ENCODE measurements around the gene SRSF2. TPM values are rescaled to one million over a fixed set of nuclear protein-coding genes. Genes with fewer than 3 reads are reported as not detected.
A peak's percentile ranks its signal among the peaks of the same experiment; 100 is the strongest.

The SRSF2 gene
- total and polyA plus RNA-seq, 4 experiments from 2014 or later = 67.6 to 330 (median 219) TPM

- CTCF ChIA-PET (ENCODE audit: partially characterized antibody) = interaction anchor here (1.3 kb wide), 1 partner anchor 165 kb away, joined by 5 read pairs; no protein-coding TSS in a partner anchor
- Mint-ChIP-seq H3K27ac (peak overlapping the region in 1 of 7 donors; percentile 72), H3K4me1 (no peaks in the 10 kb centered on the region), H3K4me3 (no peak overlapping the region), H3K27me3 (peaks cover 0 to 3% of the 10 kb centered on the region in 2 donors), H3K9me3 (no peaks in the 10 kb centered on the region), H3K36me3 (no peaks in the 10 kb centered on the region)
- no peak for DNase-seq
- Histone ChIP-seq H3K4me3 (ENCODE audit: low read length in 2 of 2) (no peak overlapping the region), H3K4me1 (ENCODE audit: insufficient read depth, low read length) (peaks cover 5% of the 10 kb centered on the region), H3K27me3 (ENCODE audit: insufficient read depth, low read length) (no peaks in the 10 kb centered on the region), H3K27ac (ENCODE audit: low read depth, low read length) (no peak overlapping the region), H3K9me3 (ENCODE audit: control insufficient read depth in 1 of 2, low read length in 2 of 2) (no peaks in the 10 kb centered on the region), H3K36me3 (ENCODE audit: insufficient read depth, low read length) (no peaks in the 10 kb centered on the region)
- POLR2A ChIA-PET (ENCODE audit: partially characterized antibody) = no interaction called here
- intact Hi-C loops (cut with micrococcal nuclease) = no loop called here
These were observed 49.6 kb downstream of the SRSF2 start for GRCh38 chr17:76687298-76688164.

- Mint-ChIP-seq H3K9me3 (no peaks in the 10 kb centered on the region), H3K4me3 (no peak overlapping the region), H3K36me3 (no peaks in the 10 kb centered on the region), H3K27ac (no peak overlapping the region), H3K4me1 (peaks cover 3 to 8% (median 4%) of the 10 kb centered on the region in 4 donors), H3K27me3 (peaks cover 0 to 3% of the 10 kb centered on the region in 2 donors)
- H3K27ac ChIP-seq (ENCODE audit: low read depth, low read length) = no peak overlapping the region
- POLR2A ChIA-PET (ENCODE audit: partially characterized antibody) = no interaction called here
- no peaks in the 10 kb centered on the region for H3K27me3 ChIP-seq (ENCODE audit: insufficient read depth, low read length)
- H3K9me3 ChIP-seq (ENCODE audit: control insufficient read depth in 1 of 2, low read length in 2 of 2) = no peaks in the 10 kb centered on the region
- CTCF ChIA-PET (ENCODE audit: partially characterized antibody) = interaction anchor here (1.3 kb wide), 1 partner anchor 164 kb away, joined by 5 read pairs; no protein-coding TSS in a partner anchor
- intact Hi-C loops (cut with micrococcal nuclease) = no loop called here
- no peak overlapping the region for H3K4me3 ChIP-seq (ENCODE audit: low read length in 2 of 2)
- H3K4me1 ChIP-seq (ENCODE audit: insufficient read depth, low read length) = peaks cover 13% of the 10 kb centered on the region
- DNase-seq = no peak
- H3K36me3 ChIP-seq (ENCODE audit: insufficient read depth, low read length) = no peaks in the 10 kb centered on the region
These were observed 50.4 kb downstream of the SRSF2 start for GRCh38 chr17:76686538-76687297.

GRCh38 chr17:76685846-76686245 lies 51.3 kb downstream of the SRSF2 start:
- DNase-seq = no peak
- POLR2A ChIA-PET (ENCODE audit: partially characterized antibody) = interaction anchor here (1.1 to 1.9 kb wide), 2 partner anchors 128 to 163 kb away, joined by 3 to 7 read pairs; no protein-coding TSS in a partner anchor
- H3K36me3 Mint-ChIP-seq = no peaks in the 10 kb centered on the region
- H3K4me3 Mint-ChIP-seq = no peak overlapping the region
- peaks cover 8 to 16% (median 10%) of the 10 kb centered on the region in 4 donors for H3K4me1 Mint-ChIP-seq
- no peak overlapping the region for H3K27ac Mint-ChIP-seq
- Histone ChIP-seq H3K36me3 (ENCODE audit: insufficient read depth, low read length) (no peaks in the 10 kb centered on the region), H3K4me1 (ENCODE audit: insufficient read depth, low read length) (peaks cover 22% of the 10 kb centered on the region), H3K27ac (ENCODE audit: low read depth, low read length) (no peak overlapping the region), H3K4me3 (ENCODE audit: low read length in 2 of 2) (no peak overlapping the region), H3K9me3 (ENCODE audit: control insufficient read depth in 1 of 2, low read length in 2 of 2) (no peaks in the 10 kb centered on the region), H3K27me3 (ENCODE audit: insufficient read depth, low read length) (no peaks in the 10 kb centered on the region)
- peaks cover 0 to 3% of the 10 kb centered on the region in 2 donors for H3K27me3 Mint-ChIP-seq
- intact Hi-C loops (cut with micrococcal nuclease) = no loop called here
- CTCF ChIA-PET (ENCODE audit: partially characterized antibody) = interaction anchor here (1.3 kb wide), 1 partner anchor 164 kb away, joined by 3 read pairs; no protein-coding TSS in a partner anchor
- H3K9me3 Mint-ChIP-seq = no peaks in the 10 kb centered on the region

GRCh38 chr17:76685366-76685765 lies 51.8 kb downstream of the SRSF2 start:
- H3K4me1 Mint-ChIP-seq = peaks cover 8 to 16% (median 11%) of the 10 kb centered on the region in 4 donors
- no peak overlapping the region for H3K27ac Mint-ChIP-seq
- no peaks in the 10 kb centered on the region for H3K9me3 Mint-ChIP-seq
- ChIA-PET POLR2A (ENCODE audit: partially characterized antibody) (interaction anchor here (1.1 to 1.9 kb wide), 2 partner anchors 127 to 162 kb away, joined by 3 to 7 read pairs; no protein-coding TSS in a partner anchor), CTCF (ENCODE audit: partially characterized antibody) (interaction anchor here (1.3 to 1.8 kb wide), 2 partner anchors 127 to 163 kb away, joined by 3 to 8 read pairs; no protein-coding TSS in a partner anchor)
- peaks cover 0 to 3% of the 10 kb centered on the region in 2 donors for H3K27me3 Mint-ChIP-seq
- peaks cover 24% of the 10 kb centered on the region for H3K4me1 ChIP-seq (ENCODE audit: insufficient read depth, low read length)
- no peaks in the 10 kb centered on the region for H3K27me3 ChIP-seq (ENCODE audit: insufficient read depth, low read length)
- no peaks in the 10 kb centered on the region for H3K36me3 ChIP-seq (ENCODE audit: insufficient read depth, low read length)
- no peak overlapping the region for H3K4me3 ChIP-seq (ENCODE audit: low read length in 2 of 2)
- no peak overlapping the region for H3K27ac ChIP-seq (ENCODE audit: low read depth, low read length)
- DNase-seq = no peak
- intact Hi-C loops (cut with micrococcal nuclease) = no loop called here
- H3K9me3 ChIP-seq (ENCODE audit: control insufficient read depth in 1 of 2, low read length in 2 of 2) = no peaks in the 10 kb centered on the region
- no peaks in the 10 kb centered on the region for H3K36me3 Mint-ChIP-seq
- H3K4me3 Mint-ChIP-seq = no peak overlapping the region

GRCh38 chr17:76684756-76685155 lies 52.4 kb downstream of the SRSF2 start:
- intact Hi-C loops (cut with micrococcal nuclease) = loop anchor here (5.0 kb wide), 1 partner anchor 42 kb away; the partner anchor contains the start of gene ST6GALNAC1
- H3K27me3 Mint-ChIP-seq = peaks cover 0 to 3% of the 10 kb centered on the region in 2 donors
- H3K4me1 Mint-ChIP-seq = peaks cover 8 to 16% (median 11%) of the 10 kb centered on the region in 4 donors
- Histone ChIP-seq H3K4me1 (ENCODE audit: insufficient read depth, low read length) (peaks cover 24% of the 10 kb centered on the region), H3K27me3 (ENCODE audit: insufficient read depth, low read length) (no peaks in the 10 kb centered on the region), H3K27ac (ENCODE audit: low read depth, low read length) (no peak overlapping the region), H3K9me3 (ENCODE audit: control insufficient read depth in 1 of 2, low read length in 2 of 2) (no peaks in the 10 kb centered on the region), H3K36me3 (ENCODE audit: insufficient read depth, low read length) (no peaks in the 10 kb centered on the region), H3K4me3 (ENCODE audit: low read length in 2 of 2) (no peak overlapping the region)
- POLR2A ChIA-PET (ENCODE audit: partially characterized antibody) = interaction anchor here (1.9 kb wide), 1 partner anchor 127 kb away, joined by 7 read pairs; no protein-coding TSS in a partner anchor
- CTCF ChIA-PET (ENCODE audit: partially characterized antibody) = interaction anchor here (1.2 to 5.2 kb wide), 4 partner anchors 29 to 163 kb away, joined by 3 to 78 read pairs (median 6); no protein-coding TSS in a partner anchor
- no peak overlapping the region for H3K4me3 Mint-ChIP-seq
- H3K9me3 Mint-ChIP-seq = no peaks in the 10 kb centered on the region
- H3K27ac Mint-ChIP-seq = no peak overlapping the region
- DNase-seq = no peak
- H3K36me3 Mint-ChIP-seq = no peaks in the 10 kb centered on the region

Small RNA genes lying within 50 kb of the gene (microRNA-seq; reads per million reads assigned to microRNA genes)
- gene MIR636 (ENCODE audit: borderline microRNAs expressed, borderline number of aligned reads, borderline replicate concordance) = 0.72 reads per million

Other genes starting within 250 kb of the SRSF2 start
- 10 to 100 TPM; 50.0 to 62.2 TPM for gene RHBDF2, start 235.9 kb downstream of the SRSF2 start, total RNA-seq
- 10 to 100 TPM in 1 of 2 donors, 1 to 10 TPM in 1; 5.4 to 15.2 TPM for gene RHBDF2, start 235.9 kb downstream of the SRSF2 start, polyA plus RNA-seq
- gene CYGB, start 199.6 kb downstream of the SRSF2 start, total RNA-seq = not detected
- gene CYGB, start 199.6 kb downstream of the SRSF2 start, polyA plus RNA-seq = not detected
- not detected for gene PRCD, start 197.3 kb downstream of the SRSF2 start, total RNA-seq
- not detected for gene PRCD, start 197.3 kb downstream of the SRSF2 start, polyA plus RNA-seq
- gene ST6GALNAC2, start 151.5 kb downstream of the SRSF2 start, total RNA-seq = 1 to 10 TPM; 3.3 to 3.6 TPM
- gene ST6GALNAC2, start 151.5 kb downstream of the SRSF2 start, polyA plus RNA-seq = 1 to 10 TPM in 1 of 2 donors, under 1 TPM in 1; 0.95 to 2.4 TPM
- gene ST6GALNAC1, start 93.6 kb downstream of the SRSF2 start, total RNA-seq = 10 to 100 TPM; 12.7 to 14.6 TPM
- gene ST6GALNAC1, start 93.6 kb downstream of the SRSF2 start, polyA plus RNA-seq = 10 to 100 TPM; 14.3 to 45.8 TPM
- 1 to 10 TPM; 6.3 to 9.2 TPM for gene MXRA7, start 26.4 kb downstream of the SRSF2 start, total RNA-seq
- 10 to 100 TPM in 1 of 2 donors, 1 to 10 TPM in 1; 5.3 to 15.0 TPM for gene MXRA7, start 26.4 kb downstream of the SRSF2 start, polyA plus RNA-seq
- 10 to 100 TPM; 59.4 to 62.1 TPM for gene JMJD6, start 10.7 kb downstream of the SRSF2 start, total RNA-seq
- gene JMJD6, start 10.7 kb downstream of the SRSF2 start, polyA plus RNA-seq = 10 to 100 TPM; 22.1 to 40.7 TPM
- gene METTL23, start 10.5 kb downstream of the SRSF2 start, total RNA-seq = 10 to 100 TPM; 75.5 to 81.4 TPM
- gene METTL23, start 10.5 kb downstream of the SRSF2 start, polyA plus RNA-seq = 100 to 1,000 TPM; 134 to 156 TPM
- 10 to 100 TPM; 32.7 to 37.8 TPM for gene MFSD11, start 788 bp upstream of the SRSF2 start, total RNA-seq
- gene MFSD11, start 788 bp upstream of the SRSF2 start, polyA plus RNA-seq = 10 to 100 TPM; 23.1 to 34.7 TPM
- gene MGAT5B, start 131.1 kb upstream of the SRSF2 start, total RNA-seq = 1 to 10 TPM; 1.8 to 2.4 TPM
- under 1 TPM in 1 of 2 donors, not detected in 1; 0.25 TPM for gene MGAT5B, start 131.1 kb upstream of the SRSF2 start, polyA plus RNA-seq